GM20000 (cell line): ENCODE data around the gene RAB15.

Experiments used
- DNase-seq: peaks from one replicate; pipeline ENCODE4 v3.0.0; 2012; ENCODE audit warnings: low spot score
- TF ChIP-seq, protein P1 (sequence below): IDR thresholded peaks from 2 replicates; pipeline ENCODE4 v1.5.1; 2012; ENCODE audit warnings: mild to moderate bottlenecking, control low read depth; ENCODE audit errors: extremely low read depth, missing control alignments

Gene RAB15

GRCh38 chr14:64927031-64927430, 45.1 kb downstream of the RAB15 start:
- TF ChIP-seq, protein P1, sequence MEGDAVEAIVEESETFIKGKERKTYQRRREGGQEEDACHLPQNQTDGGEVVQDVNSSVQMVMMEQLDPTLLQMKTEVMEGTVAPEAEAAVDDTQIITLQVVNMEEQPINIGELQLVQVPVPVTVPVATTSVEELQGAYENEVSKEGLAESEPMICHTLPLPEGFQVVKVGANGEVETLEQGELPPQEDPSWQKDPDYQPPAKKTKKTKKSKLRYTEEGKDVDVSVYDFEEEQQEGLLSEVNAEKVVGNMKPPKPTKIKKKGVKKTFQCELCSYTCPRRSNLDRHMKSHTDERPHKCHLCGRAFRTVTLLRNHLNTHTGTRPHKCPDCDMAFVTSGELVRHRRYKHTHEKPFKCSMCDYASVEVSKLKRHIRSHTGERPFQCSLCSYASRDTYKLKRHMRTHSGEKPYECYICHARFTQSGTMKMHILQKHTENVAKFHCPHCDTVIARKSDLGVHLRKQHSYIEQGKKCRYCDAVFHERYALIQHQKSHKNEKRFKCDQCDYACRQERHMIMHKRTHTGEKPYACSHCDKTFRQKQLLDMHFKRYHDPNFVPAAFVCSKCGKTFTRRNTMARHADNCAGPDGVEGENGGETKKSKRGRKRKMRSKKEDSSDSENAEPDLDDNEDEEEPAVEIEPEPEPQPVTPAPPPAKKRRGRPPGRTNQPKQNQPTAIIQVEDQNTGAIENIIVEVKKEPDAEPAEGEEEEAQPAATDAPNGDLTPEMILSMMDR: no peak
- DNase-seq: no peak

- no peak for DNase-seq
- TF ChIP-seq, protein P1: no peak
These were observed 45.6 kb downstream of the RAB15 start for GRCh38 chr14:64926398-64926995.

DNA sequence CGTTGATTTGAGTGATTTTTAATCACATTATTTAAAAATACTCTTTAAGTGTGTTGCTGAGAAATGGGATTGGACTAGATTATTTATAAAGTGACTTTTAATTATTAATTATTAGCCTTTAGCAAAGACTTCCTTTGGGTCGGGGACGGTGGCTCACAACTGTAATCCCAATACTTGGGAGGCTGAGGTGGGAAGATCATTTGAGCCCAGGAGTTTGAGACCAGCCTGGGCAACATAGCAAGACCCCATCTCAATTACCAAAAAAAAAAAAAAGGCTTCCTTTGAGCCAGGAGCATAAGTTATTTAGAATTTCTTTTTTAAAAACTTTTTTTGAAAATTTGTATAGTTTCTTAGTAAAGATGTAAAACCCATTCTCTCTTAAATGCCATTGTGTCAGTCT, 49.1 kb downstream of the RAB15 start:
- DNase-seq: no peak
- TF ChIP-seq, protein P1: no peak

DNA sequence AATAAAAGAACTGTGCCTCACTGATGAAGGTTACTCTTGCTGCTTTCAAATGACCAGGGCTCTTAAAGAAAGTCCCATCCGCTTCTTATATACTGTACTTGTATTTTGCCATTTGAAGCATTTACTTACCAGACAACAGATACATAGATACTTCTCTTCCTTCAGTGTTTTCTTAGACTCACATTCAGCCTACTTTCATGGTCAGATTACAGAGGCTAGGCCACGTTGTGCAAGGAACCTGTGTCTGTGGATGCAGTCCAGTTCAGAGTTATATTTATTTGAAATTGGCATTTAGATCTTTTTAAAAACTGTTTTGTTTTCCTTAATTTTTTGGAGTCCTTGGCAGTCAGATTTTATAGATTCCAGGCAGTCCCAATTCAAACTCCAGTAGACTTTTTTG, 51.7 kb downstream of the RAB15 start:
- TF ChIP-seq, protein P1: no peak
- no peak for DNase-seq

- TF ChIP-seq, protein P1: no peak
- DNase-seq: no peak
These were observed 52.5 kb downstream of the RAB15 start for GRCh38 chr14:64919618-64920017.

DNA sequence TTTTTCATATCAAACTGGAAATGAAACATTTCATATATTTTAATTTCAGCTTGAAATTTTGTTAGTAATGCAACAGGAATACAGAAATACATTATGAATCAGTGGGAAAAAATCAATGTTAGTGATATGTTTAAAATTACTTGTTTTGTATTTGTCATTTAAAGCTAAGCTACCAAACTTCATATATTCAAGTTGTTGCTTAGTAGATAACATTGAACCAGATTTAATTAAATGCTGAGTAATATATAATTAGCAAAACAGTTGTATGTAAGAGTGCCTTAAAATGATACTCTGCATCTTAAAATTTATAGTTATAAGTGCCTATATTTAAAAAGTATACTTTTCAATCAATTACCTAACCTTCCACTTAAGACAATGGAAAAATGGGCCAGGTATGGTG, 52.9 kb downstream of the RAB15 start:
- TF ChIP-seq, protein P1: no peak
- DNase-seq: no peak

- TF ChIP-seq, protein P1: no peak
These were observed 53.9 kb downstream of the RAB15 start for GRCh38 chr14:64918216-64918615.

DNA sequence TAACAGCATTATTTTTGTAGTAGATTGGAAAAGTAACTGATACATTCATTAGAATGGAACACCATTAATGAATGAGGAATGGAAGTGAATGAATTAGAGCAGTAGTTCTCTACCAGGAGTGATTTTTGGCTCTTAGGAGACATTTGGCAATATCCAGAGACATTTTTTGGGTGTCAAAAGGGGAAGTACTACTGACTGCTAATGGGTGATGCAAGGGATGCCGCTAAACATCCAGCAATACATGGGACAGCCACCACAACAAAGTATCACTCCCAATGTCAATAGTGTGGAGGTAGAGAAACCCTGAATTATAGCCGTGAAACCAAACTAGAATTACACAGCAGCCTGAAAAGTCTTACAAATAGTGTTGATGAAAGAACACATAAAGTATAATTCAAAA, 56.3 kb downstream of the RAB15 start:
- TF ChIP-seq, protein P1: no peak
- no peak for DNase-seq

More at GRCh38 chr14:64918216-64918615, 53.9 kb downstream of the RAB15 start:
- no peak for DNase-seq
